Left renal cortex interstitium (tissue), 4 donors: ENCODE results near the gene GBP6. TPM values are rescaled to one million over a fixed set of nuclear protein-coding genes. Genes with fewer than 3 reads are reported as not detected.
"Not testable (repeated sequence)": the region's sequence is repeated elsewhere in the genome, so short reads cannot be mapped to it uniquely, and the experiment has no call there.

Experiments used
- DNase-seq, 4 donors: peaks; one replicate each; pipeline ENCODE4 v3.0.0-alpha.2; 2013; ENCODE audit warnings: low read depth in 4 of 4, low spot score in 2 of 4, missing footprints in 1 of 4
- polyA plus RNA-seq, 4 donors: library from polyadenylated mRNA; unstranded; fragments of 120-200 nt; gene quantifications; one replicate each; pipeline ENCODE4 v1.2.1, GENCODE V29; 2013; ENCODE audit not compliant: insufficient read length in 4 of 4

The GBP6 gene
- polyA plus RNA-seq: under 1 TPM in 3 of 4 donors, not detected in 1; 0.03 to 0.05 (median 0.04) TPM

- no peak for DNase-seq
Measured at GRCh38 chr1:89363638-89364536, at the start of gene GBP6. TSS of gene GBP6 (plus strand) at chr1:89364059. CDS start at chr1:89368552, 4,493 bp downstream.

GRCh38 chr1:89322402-89322801 is 41.5 kb upstream of the GBP6 start:
- DNase-seq: no peak

GRCh38 chr1:89331890-89332289 is 32.0 kb upstream of the GBP6 start:
- no peak for DNase-seq

DNA sequence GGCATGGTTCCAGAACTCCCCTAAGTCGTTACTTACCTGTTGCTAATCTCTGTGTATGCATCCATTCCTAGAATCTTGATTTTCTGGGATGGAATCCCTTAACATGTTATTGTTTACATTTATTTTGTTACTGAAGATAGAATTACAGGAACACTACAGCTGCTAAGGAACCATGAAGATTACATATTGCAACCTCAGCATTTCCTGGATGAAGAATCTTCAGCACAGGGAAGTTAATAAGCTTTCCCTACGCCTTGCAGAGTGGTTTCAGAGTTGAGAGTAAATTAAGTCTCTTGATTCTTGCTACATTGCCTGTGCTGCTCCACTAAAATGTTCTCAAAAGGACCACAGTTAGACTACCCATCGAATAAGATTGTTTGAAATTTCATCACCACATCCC is 31.4 kb upstream of the GBP6 start:
- DNase-seq: no peak

GRCh38 chr1:89335486-89335885 is 28.4 kb upstream of the GBP6 start:
- DNase-seq: no peak

- DNase-seq: no peak
Measured at GRCh38 chr1:89337903-89338302, 26.0 kb upstream of the GBP6 start.

DNA sequence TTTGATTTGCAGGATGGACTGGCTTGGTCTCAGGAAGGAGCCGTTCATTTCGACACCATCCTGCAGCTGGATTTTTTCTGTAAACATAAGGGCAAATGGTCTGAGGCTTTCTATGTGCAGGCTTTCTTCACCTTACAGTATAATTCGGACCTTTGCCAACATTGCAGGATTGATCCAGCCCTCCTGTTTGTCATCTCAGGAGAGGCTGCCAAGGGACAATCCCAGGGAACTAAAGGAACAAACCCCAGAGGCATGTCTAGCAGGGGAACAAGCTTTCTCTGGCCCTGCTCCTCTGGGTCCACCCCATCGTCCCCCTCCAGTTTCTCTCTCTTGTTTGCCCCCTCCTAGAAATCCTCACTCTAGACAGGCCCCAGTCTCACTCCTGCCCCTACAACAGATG is 24.8 kb upstream of the GBP6 start:
- no peak for DNase-seq

DNA sequence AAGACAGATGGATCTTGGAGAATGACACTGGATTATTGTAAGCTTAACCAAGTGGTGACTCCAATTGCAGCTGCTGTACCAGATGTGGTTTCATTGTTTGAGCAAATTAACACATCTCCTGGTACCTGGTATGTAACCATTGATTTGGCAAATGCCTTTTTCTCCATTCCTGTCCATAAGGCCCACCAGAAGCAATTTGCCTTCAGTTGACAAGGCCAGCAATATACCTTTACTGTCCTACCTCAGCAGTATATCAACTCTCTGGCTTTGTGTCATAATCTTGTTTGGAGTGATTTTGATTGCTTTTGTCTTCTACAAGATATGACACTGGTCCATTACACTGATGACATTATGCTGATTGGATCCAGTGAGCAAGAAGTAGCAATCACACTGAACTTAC is 18.4 kb upstream of the GBP6 start:
- not testable (repeated sequence) for DNase-seq

DNA sequence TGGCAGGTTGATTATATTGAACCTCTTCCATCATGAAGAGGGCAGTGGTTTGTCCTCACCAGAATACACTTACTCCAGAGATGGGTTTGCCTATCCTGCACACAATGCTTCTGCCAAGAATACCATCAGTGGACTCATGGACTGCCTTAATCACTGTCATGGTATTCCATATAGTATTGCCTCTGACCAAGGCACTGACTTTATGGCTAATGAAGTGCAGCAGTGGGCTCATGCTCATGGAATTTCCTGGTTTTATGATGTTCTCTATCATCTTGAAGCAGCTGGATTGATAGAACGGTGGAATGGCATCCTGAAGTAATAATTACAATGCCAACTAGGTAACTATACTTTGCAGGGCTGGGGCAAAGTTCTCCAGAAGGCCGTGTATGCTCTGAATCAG is 16.6 kb upstream of the GBP6 start:
- DNase-seq: no peak

DNA sequence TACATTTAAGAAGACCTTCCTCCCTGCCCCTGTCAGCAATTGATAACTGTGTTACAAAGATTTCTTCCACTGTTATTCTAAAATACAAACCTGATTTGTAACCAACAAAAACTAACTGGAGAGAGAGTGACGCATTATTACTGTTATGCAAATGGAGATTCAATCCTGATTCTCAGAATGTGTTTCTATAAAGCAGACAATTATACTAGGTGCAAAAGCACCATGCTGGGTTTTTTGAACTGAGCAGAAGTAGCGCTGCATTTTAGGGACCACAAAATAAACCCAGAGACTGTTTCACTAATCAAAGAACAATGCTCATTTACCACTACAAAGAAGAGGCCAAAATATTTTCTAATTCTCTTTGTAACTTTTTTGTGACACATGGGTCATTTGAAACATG is 13.6 kb upstream of the GBP6 start:
- no peak for DNase-seq

DNA sequence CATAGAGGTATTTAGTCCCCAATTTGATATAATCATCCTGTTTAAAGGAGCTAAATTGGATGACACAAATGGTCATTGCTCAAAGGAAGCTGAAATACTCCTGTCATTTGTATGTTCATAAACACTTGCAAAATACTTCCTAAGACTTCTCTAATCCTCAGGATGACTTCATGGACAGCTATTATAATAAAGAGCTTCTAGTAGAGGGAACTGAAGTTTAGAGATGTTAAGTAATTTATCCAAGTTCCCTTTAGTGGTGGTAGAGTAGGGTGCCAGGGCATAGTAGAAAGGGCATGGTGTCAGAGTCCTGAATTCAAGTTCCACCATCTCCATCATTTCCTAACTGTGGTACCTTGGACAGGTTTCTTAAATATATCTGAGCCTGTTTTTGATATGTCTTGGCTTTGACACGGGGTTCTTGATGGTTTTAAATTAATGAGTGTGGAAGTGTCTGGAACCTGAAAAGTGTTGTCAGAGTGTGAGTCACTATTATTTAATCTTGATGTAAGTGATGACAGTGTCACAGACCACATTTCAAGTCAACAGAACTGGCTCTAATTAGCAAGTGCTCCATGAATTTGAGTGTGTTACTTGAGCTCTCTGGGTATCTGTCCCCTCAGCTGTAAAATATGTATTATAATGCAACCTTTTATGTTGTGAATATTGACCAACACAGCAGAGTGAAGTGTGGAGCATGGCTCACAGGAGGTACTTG is 12.1 kb upstream of the GBP6 start:
- no peak for DNase-seq

GRCh38 chr1:89352421-89352820 is 11.4 kb upstream of the GBP6 start:
- no peak for DNase-seq

GRCh38 chr1:89354205-89354604 is 9.7 kb upstream of the GBP6 start:
- DNase-seq: no peak

- no peak for DNase-seq
Measured at GRCh38 chr1:89355056-89355455, 8.8 kb upstream of the GBP6 start.

- DNase-seq: no peak
Measured at GRCh38 chr1:89356658-89357400, 7.0 kb upstream of the GBP6 start.

DNA sequence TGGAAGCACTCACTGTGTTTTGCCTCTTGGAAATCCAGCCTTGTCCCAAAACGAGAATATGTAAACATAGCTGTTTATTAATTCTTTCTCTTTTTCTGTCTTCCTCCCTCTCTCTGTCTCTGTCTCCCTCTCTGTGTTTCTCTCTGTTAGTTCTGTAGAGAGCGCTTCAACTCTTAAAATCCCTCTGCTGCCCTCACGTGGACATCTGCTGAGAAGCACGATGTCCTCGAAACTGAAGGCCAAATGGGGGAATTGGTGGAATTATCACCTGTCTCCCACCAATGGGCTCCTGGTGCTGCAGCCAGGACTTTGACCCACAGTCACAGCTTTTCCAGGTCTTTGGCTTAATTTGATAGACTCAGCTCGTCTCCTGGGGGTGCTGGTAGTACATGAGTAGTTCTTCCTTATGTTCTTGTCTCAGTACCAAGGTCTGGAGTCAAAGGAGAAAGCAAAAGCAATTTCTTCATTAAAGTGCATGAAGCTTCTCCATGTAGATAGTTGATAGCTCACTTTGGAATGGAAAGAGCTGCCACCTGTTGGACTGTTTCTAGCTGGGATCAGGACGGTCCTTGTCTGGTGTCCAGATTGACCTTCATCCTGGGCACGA is 5.5 kb upstream of the GBP6 start:
- DNase-seq: peak in 3 of 4 donors; percentile 28 to 68 (median 51)

DNA sequence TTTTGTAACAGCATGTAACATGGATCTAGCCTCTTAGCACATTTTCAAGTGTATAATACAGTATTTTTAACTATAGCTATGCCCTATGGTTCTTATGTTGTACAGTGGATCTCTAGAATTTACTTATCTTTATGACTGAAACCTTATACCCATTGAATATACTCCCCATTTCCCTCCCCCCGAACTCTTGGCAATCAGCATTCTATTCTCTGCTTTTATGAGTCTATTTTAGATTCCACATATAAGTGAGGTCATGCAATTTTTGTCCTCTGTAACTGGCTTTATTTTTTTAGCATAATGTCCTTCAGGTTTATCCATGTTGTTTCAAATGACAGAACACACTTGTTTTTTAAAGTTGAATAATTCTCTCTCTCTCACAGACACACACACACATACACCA is 3.1 kb upstream of the GBP6 start:
- no peak for DNase-seq

- no peak for DNase-seq
Measured at GRCh38 chr1:89361681-89362080, 2.2 kb upstream of the GBP6 start.

- DNase-seq: no peak
Measured at GRCh38 chr1:89363196-89363595, 663 bp upstream of the GBP6 start.

DNA sequence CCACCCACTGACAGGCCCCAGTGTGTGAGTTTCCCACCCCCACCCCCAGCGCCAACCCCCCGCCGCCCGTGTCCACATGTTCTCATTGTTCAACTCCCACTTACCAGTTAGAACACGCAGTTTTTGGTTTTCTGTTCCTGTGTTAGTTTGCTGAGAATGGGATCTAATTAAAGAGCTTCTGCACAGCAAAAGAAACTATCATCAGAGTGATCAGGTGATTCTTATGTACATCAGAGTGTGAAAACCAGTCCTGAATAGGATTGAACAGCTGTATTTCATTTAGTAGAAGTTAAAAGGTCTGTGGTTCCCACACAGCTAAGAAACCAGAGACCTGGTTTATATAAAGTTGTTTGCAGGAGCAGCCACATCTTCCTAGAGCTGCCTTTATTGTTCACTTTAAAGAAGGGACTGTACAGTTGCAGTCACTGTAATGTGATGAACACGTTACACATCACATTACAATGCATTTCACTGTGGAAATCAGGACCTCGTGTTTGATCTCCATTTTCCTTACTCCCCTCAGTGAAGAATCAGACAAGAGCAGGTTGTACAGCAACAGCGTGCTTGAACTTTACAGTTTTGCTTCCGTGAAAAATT is 1.2 kb downstream of the GBP6 start:
- no peak for DNase-seq
